ENCODE data around the gene CHCHD6. TPM values are rescaled to one million over a fixed set of nuclear protein-coding genes. Genes with fewer than 3 reads are reported as not detected.

The CHCHD6 gene
- total and polyA plus RNA-seq, 2 of the 4 experiments (the other 2 are of a cell fraction), result 18.8 to 28.9 TPM

- Histone ChIP-seq H2BK120ac (ENCODE audit: low read depth, low read length) (no peak overlapping the region), H3K14ac (replicated peaks; ENCODE audit: low read depth, low read length) (no peak overlapping the region), H3K4me3 (ENCODE audit: insufficient read depth, low read depth, low read length) (no peak overlapping the region), H3K56ac (ENCODE audit: extremely low read depth, insufficient read depth, low read length) (no peak overlapping the region), H3K79me1 (ENCODE audit: low read depth in 1 of 2, low read length in 2 of 2) (peaks cover 28 to 85% of the 10 kb centered on the region in 2 experiments; a peak in 3 of 4 replicates), H2BK15ac (ENCODE audit: low read depth, low read length) (no peak overlapping the region), H3K9me3 (ENCODE audit: control insufficient read depth, insufficient read depth, low read length) (no peaks in the 10 kb centered on the region), H3K4me2 (ENCODE audit: low read depth, low read length) (no peak overlapping the region), H4K8ac (ENCODE audit: low read depth in 2 of 2, low read length in 2 of 2) (no peak overlapping the region), H3K36me3 (ENCODE audit: control insufficient read depth, insufficient read depth, low read length) (peaks cover 43% of the 10 kb centered on the region), H3K4ac (ENCODE audit: low read depth, low read length) (no peak overlapping the region), H3K23ac (ENCODE audit: low read depth, low read length) (no peak overlapping the region), H2BK20ac (ENCODE audit: low read depth, low read length) (no peak overlapping the region), H3K9ac (ENCODE audit: low read depth, low read length) (no peak overlapping the region), H2AK5ac (ENCODE audit: low read depth, low read length) (no peak overlapping the region), H4K91ac (ENCODE audit: insufficient read depth, low read depth, low read length) (no peak overlapping the region), H2AK9ac (replicated peaks; ENCODE audit: low read depth, low read length, poor library complexity) (peak overlapping the region; percentile 65), H2BK5ac (ENCODE audit: low read depth, low read length, poor library complexity, severe bottlenecking) (no peak overlapping the region), H3K27me3 (ENCODE audit: control insufficient read depth, insufficient read depth, low read length) (no peaks in the 10 kb centered on the region), H3K27ac (ENCODE audit: insufficient read depth, low read length) (no peak overlapping the region), H3K4me1 (ENCODE audit: control insufficient read depth, insufficient read depth, low read length) (peaks cover 3% of the 10 kb centered on the region; the same call in 1 of the 2 replicates), H3K9me1 (ENCODE audit: insufficient read depth, low read length) (peaks cover 11% of the 10 kb centered on the region; the same call in 1 of the 2 replicates), H3K18ac (ENCODE audit: low read depth, low read length) (no peak overlapping the region), H2AFZ (replicated peaks; ENCODE audit: low read length, poor library complexity) (no peak overlapping the region), H4K5ac (ENCODE audit: low read depth, low read length) (no peak overlapping the region), H4K20me1 (ENCODE audit: insufficient read depth, low read length) (peaks cover 97% of the 10 kb centered on the region)
- CTCF ChIA-PET, result no interaction called here
- BruUV-seq (replicated peaks), result no TSS peak
- TF ChIP-seq CHD1 (IDR thresholded peaks at IDR 0.05; ENCODE audit: low read depth, low read length) (no peak), RCOR1 (IDR thresholded peaks at IDR 0.05; ENCODE audit: insufficient replicate concordance, low read length) (no peak), RFX5 (IDR thresholded peaks at IDR 0.05; ENCODE audit: low read depth, low read length) (no peak), MAFK (IDR thresholded peaks at IDR 0.05; ENCODE audit: low read depth, low read length) (no peak), BHLHE40 (IDR thresholded peaks at IDR 0.05; ENCODE audit: low read depth, low read length) (no peak), FOS (IDR thresholded peaks at IDR 0.05; ENCODE audit: low read depth, low read length) (no peak), CEBPB (IDR thresholded peaks at IDR 0.05; ENCODE audit: low read depth, low read length) (no peak), MAZ (IDR thresholded peaks at IDR 0.05; ENCODE audit: borderline replicate concordance, low read depth, low read length) (no peak), RAD21 (IDR thresholded peaks at IDR 0.05; ENCODE audit: low read length) (no peak), MXI1 (IDR thresholded peaks at IDR 0.05; ENCODE audit: borderline replicate concordance, low read depth, low read length) (no peak), NFE2L2 (IDR thresholded peaks at IDR 0.05; ENCODE audit: low read depth, low read length) (no peak), POLR2A (IDR thresholded peaks at IDR 0.05; ENCODE audit: low read depth, low read length) (no peak), CTCF (conservative IDR thresholded peaks at IDR 0.05; ENCODE audit: low read depth, low read length) (no peak), SMC3 (IDR thresholded peaks at IDR 0.05; ENCODE audit: low read depth, low read length) (no peak)
- TF ChIP-seq, protein P1, sequence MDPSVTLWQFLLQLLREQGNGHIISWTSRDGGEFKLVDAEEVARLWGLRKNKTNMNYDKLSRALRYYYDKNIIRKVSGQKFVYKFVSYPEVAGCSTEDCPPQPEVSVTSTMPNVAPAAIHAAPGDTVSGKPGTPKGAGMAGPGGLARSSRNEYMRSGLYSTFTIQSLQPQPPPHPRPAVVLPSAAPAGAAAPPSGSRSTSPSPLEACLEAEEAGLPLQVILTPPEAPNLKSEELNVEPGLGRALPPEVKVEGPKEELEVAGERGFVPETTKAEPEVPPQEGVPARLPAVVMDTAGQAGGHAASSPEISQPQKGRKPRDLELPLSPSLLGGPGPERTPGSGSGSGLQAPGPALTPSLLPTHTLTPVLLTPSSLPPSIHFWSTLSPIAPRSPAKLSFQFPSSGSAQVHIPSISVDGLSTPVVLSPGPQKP (IDR thresholded peaks at IDR 0.05; ENCODE audit: borderline replicate concordance, low read depth, low read length), result no peak
- TF ChIP-seq, protein P2, sequence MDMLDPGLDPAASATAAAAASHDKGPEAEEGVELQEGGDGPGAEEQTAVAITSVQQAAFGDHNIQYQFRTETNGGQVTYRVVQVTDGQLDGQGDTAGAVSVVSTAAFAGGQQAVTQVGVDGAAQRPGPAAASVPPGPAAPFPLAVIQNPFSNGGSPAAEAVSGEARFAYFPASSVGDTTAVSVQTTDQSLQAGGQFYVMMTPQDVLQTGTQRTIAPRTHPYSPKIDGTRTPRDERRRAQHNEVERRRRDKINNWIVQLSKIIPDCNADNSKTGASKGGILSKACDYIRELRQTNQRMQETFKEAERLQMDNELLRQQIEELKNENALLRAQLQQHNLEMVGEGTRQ (IDR thresholded peaks at IDR 0.05; ENCODE audit: low read depth, low read length), result no peak
- dilution Hi-C loops (cut with HindIII; ENCODE audit: low sequenced_read_pairs, unreplicated experiment) (no loop called here), in situ Hi-C loops (cut with MboI; ENCODE audit: low sequenced_read_pairs) (no loop called here), intact Hi-C loops (cut with micrococcal nuclease) (no loop called here)
- DNase-seq, result no peak
- ATAC-seq (ENCODE audit: low read depth), result no peak
- POLR2A ChIA-PET (ENCODE audit: unreplicated experiment), result no interaction called here
- WGBS, 2 experiments (ENCODE audit: extremely low coverage in 2 of 2, insufficient read length in 1 of 2), result 89% methylated on average over 3 of the region's 5 CpGs; no CpG with 5 or more reads in 1 of the 2 experiments
These were observed 286.9 kb downstream of the CHCHD6 start for GRCh38 chr3:126990890-126991289.

Measured in IMR-90 (cell line).